ENCODE results near the gene TNFRSF12A. TPM values are rescaled to one million over a fixed set of nuclear protein-coding genes. Genes with fewer than 3 reads are reported as not detected.
A peak's percentile ranks its signal among the peaks of the same experiment; 100 is the strongest.

Gene TNFRSF12A
- total and polyA plus RNA-seq, 9 of the 15 experiments (the other 6 are each of a cell fraction or from before 2014, with no cell fraction given) = 0.41 to 61.8 (median 26.5) TPM

DNA sequence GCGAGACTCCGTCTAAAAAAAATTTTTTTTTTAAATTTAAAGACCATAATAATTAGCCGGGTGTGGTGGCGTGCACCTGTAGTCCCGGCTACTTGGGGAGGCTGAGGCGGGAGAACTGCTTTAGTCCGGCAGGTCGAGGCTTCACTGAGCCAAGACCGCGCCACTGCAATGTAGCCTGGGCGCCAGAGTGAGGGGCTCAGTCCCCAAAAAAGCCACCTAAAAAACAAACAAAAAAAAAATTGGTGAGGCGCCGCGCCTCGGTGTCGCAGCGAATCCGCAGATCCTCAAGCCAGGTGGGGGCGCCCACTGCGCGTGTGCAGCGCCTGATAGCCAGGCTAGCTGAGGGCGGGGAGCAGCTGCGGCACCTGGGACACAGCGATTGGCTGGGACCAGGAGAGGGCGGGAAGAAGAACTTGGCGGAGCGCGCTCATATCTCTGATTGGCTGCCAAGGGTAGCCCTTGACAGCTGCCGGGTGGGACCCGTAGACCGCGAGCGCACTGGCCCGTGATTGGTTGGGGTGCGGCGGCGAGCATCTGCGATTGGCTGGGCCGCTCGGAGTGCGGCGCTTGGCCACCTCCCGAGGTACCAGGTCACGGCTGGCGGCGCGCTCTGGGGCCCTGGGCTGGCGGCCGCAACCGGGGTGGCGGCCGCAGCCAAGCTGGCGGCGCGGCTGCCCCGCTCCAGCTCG lies 16.4 kb upstream of the TNFRSF12A start (continued):
- TF ChIP-seq, protein P1, sequence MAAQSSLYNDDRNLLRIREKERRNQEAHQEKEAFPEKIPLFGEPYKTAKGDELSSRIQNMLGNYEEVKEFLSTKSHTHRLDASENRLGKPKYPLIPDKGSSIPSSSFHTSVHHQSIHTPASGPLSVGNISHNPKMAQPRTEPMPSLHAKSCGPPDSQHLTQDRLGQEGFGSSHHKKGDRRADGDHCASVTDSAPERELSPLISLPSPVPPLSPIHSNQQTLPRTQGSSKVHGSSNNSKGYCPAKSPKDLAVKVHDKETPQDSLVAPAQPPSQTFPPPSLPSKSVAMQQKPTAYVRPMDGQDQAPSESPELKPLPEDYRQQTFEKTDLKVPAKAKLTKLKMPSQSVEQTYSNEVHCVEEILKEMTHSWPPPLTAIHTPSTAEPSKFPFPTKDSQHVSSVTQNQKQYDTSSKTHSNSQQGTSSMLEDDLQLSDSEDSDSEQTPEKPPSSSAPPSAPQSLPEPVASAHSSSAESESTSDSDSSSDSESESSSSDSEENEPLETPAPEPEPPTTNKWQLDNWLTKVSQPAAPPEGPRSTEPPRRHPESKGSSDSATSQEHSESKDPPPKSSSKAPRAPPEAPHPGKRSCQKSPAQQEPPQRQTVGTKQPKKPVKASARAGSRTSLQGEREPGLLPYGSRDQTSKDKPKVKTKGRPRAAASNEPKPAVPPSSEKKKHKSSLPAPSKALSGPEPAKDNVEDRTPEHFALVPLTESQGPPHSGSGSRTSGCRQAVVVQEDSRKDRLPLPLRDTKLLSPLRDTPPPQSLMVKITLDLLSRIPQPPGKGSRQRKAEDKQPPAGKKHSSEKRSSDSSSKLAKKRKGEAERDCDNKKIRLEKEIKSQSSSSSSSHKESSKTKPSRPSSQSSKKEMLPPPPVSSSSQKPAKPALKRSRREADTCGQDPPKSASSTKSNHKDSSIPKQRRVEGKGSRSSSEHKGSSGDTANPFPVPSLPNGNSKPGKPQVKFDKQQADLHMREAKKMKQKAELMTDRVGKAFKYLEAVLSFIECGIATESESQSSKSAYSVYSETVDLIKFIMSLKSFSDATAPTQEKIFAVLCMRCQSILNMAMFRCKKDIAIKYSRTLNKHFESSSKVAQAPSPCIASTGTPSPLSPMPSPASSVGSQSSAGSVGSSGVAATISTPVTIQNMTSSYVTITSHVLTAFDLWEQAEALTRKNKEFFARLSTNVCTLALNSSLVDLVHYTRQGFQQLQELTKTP (IDR thresholded peaks at IDR 0.05; ENCODE audit: low read depth in 1 of 2, partially characterized antibody in 2 of 2) = peak in 1 of 2 experiments; percentile 22
- TF ChIP-seq HSF4 (CRISPR knock-in tag; IDR thresholded peaks at IDR 0.05; ENCODE audit: borderline replicate concordance) (no peak), RB1 (IDR thresholded peaks at IDR 0.05; ENCODE audit: low read depth) (peak; percentile 81), CTBP1 (IDR thresholded peaks at IDR 0.05; ENCODE audit: borderline replicate concordance) (peak; percentile 100), ASH1L (IDR thresholded peaks at IDR 0.05; ENCODE audit: borderline replicate concordance, low read depth, partially characterized antibody) (peak; percentile 93), XRCC4 (IDR thresholded peaks at IDR 0.05; ENCODE audit: extremely low read depth, insufficient read depth, insufficient read length) (no peak), ILF3 (IDR thresholded peaks at IDR 0.05; ENCODE audit: borderline replicate concordance) (no peak), ZNF12 (CRISPR knock-in tag; IDR thresholded peaks at IDR 0.05) (no peak), TAL1 (IDR thresholded peaks at IDR 0.05) (no peak; the same call in 1 of the 2 replicates), HDAC1 (IDR thresholded peaks at IDR 0.05) (peak in 1 of 2 experiments; percentile 31; a peak in 2 of 4 replicates), SIX5 (IDR thresholded peaks at IDR 0.05; ENCODE audit: borderline replicate concordance in 1 of 2, insufficient read depth in 1 of 2, low read depth in 1 of 2, low read length in 2 of 2) (no peak), MED1 (CRISPR knock-in tag; IDR thresholded peaks at IDR 0.05; ENCODE audit: borderline replicate concordance) (no peak), HDAC2 (IDR thresholded peaks at IDR 0.05) (no peak), GTF2A2 (tag; IDR thresholded peaks at IDR 0.05) (no peak), ZNF384 (IDR thresholded peaks at IDR 0.05; ENCODE audit: low read depth, low read length) (peak; percentile 95)
- TF ChIP-seq, protein P2, sequence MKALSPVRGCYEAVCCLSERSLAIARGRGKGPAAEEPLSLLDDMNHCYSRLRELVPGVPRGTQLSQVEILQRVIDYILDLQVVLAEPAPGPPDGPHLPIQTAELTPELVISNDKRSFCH (CRISPR knock-in tag; IDR thresholded peaks at IDR 0.05) = no peak
- TF ChIP-seq, protein P2 (tag; IDR thresholded peaks at IDR 0.05) = no peak
- TF ChIP-seq, protein P3, sequence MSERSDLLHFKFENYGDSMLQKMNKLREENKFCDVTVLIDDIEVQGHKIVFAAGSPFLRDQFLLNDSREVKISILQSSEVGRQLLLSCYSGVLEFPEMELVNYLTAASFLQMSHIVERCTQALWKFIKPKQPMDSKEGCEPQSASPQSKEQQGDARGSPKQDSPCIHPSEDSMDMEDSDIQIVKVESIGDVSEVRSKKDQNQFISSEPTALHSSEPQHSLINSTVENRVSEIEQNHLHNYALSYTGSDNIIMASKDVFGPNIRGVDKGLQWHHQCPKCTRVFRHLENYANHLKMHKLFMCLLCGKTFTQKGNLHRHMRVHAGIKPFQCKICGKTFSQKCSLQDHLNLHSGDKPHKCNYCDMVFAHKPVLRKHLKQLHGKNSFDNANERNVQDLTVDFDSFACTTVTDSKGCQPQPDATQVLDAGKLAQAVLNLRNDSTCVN (CRISPR knock-in tag; IDR thresholded peaks at IDR 0.05) = no peak
- TF ChIP-seq, protein P4, sequence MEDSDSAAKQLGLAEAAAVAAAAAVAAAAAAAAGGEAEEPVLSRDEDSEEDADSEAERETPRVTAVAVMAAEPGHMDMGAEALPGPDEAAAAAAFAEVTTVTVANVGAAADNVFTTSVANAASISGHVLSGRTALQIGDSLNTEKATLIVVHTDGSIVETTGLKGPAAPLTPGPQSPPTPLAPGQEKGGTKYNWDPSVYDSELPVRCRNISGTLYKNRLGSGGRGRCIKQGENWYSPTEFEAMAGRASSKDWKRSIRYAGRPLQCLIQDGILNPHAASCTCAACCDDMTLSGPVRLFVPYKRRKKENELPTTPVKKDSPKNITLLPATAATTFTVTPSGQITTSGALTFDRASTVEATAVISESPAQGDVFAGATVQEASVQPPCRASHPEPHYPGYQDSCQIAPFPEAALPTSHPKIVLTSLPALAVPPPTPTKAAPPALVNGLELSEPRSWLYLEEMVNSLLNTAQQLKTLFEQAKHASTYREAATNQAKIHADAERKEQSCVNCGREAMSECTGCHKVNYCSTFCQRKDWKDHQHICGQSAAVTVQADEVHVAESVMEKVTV (CRISPR knock-in tag; IDR thresholded peaks at IDR 0.05) = peak; percentile 90
- TF ChIP-seq, protein P5, sequence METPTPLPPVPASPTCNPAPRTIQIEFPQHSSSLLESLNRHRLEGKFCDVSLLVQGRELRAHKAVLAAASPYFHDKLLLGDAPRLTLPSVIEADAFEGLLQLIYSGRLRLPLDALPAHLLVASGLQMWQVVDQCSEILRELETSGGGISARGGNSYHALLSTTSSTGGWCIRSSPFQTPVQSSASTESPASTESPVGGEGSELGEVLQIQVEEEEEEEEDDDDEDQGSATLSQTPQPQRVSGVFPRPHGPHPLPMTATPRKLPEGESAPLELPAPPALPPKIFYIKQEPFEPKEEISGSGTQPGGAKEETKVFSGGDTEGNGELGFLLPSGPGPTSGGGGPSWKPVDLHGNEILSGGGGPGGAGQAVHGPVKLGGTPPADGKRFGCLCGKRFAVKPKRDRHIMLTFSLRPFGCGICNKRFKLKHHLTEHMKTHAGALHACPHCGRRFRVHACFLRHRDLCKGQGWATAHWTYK (CRISPR knock-in tag; IDR thresholded peaks at IDR 0.05) = no peak

All from K562 (cell line).